H7 (cell line): ENCODE data around the gene GFI1B. TPM values are rescaled to one million over a fixed set of nuclear protein-coding genes. Genes with fewer than 3 reads are reported as not detected.

ENCODE experiments used
- DNase-seq: peaks from one replicate; pipeline ENCODE4 v3.0.0; 2012
- H3K27me3 ChIP-seq: 2 replicates; pipeline ENCODE4 v1.6.0; 2011; ENCODE audit warnings: mild to moderate bottlenecking, low read length; ENCODE audit not compliant: control insufficient read depth, insufficient read depth
- H3K36me3 ChIP-seq: replicated peaks from 2 replicates; pipeline ENCODE4 v1.5.1; 2011; ENCODE audit warnings: low read length; ENCODE audit not compliant: control insufficient read depth, insufficient read depth
- H3K4me3 ChIP-seq: 2 replicates; pipeline ENCODE4 v1.5.1; 2011; ENCODE audit warnings: low read depth, mild to moderate bottlenecking, control low read depth, low read length, moderate library complexity; ENCODE audit not compliant: insufficient read depth
- total RNA-seq: library from RNA; depleted of rRNA; stranded (reverse); fragments of >200 nt; shearing (Covaris generic); gene quantifications from 2 replicates; pipeline ENCODE4 v1.2.3, GENCODE V29; 2014; rRNA removed

GFI1B gene
- 0.52 TPM in 1 of 2 replicates, not detected in the other for total RNA-seq

DNA sequence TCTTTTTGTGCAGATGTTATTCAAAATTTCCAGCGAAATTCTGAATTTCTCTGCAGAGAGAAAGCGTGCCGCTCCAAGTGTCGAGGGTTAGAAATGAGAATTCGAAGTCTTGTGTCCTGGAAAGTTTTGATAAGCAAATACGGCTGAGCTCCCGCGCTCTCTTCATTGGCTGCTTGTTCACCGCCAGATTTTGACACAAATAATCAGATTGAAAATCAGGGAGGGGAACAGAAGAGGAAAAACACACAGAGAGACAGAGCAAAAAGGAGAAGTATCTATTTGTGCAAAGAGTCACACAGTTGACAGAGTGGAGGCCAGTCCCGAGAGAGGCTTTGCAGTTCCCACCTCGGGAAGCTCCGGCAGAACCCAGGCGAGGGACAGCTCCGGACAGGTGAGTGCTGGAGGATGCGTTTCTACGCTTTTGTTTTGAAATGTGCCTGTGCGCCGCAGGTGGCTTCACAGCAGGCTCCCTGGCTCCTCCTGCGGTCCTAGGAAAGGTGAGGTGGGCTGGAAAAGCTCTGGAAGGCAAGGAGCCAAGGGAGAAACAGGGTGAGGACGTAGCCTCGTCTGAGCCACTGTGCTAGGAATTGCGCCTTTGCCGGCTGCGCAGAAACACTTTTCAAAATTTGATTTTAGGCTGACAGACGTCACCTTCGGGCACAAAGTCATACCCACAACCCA is at the start of gene GFI1B:
Gene GFI1B, plus strand, starts transcription at position 244 of the 681 bp plus-strand sequence. CDS start 7,985 bp downstream, outside the sequence.
- Histone ChIP-seq H3K27me3 (peaks cover 12% of the 10 kb centered on the region), H3K4me3 (no peak within 1 kb of the TSS; the same call in 1 of the 2 replicates), H3K36me3 (no peaks in the 10 kb centered on the region)
- peak; percentile 70 for DNase-seq

DNA sequence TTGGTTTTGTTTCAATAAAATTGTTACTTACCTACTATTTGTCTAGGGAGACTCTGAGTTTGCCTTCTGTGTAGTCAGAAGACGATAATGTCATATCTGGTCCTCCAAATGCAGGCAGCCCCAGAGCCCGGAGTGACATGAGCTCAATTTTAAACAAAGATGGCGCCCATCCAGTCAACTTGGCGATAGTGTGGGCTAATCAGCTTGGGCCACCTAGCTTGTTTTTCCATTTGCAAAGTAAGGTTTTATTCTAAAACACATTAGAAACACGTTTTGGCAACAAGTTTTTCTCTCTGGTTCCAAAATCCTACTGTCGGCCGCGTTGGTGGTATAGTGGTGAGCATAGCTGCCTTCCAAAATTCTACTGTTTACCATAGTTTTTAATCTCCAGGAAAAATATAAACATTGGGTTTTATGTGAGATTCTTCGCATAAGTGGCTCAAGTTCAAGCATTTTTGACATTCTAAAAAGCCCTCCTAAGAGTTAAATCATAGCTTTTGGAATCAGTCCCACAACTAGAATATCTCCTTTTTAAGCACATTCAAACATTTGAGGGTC is 47.2 kb upstream of the GFI1B start:
- DNase-seq = no peak
- Histone ChIP-seq H3K36me3 (peaks cover 1% of the 10 kb centered on the region), H3K4me3 (no peak overlapping the region), H3K27me3 (no peaks in the 10 kb centered on the region)

DNA sequence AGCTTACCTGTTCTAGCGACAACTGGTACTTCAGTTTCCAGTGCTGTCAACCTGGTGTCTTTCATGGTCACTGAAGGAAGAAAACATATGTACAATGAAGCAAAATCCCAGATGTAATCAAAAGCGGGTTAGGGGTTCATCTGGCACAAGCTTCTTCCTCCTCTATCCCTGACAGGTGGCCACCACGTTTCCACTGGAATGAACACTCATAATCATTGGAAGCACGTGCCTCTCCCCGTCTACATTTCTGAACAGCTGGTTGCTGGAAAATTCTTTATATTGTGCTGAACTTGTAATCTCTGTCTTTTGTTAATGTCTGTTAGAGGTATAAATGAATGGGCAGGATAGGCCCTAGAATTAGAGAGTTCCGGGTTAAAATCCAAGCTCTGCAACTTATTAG is 43.5 kb upstream of the GFI1B start:
- no peak for DNase-seq
- Histone ChIP-seq H3K36me3 (no peaks in the 10 kb centered on the region), H3K27me3 (no peaks in the 10 kb centered on the region)

DNA sequence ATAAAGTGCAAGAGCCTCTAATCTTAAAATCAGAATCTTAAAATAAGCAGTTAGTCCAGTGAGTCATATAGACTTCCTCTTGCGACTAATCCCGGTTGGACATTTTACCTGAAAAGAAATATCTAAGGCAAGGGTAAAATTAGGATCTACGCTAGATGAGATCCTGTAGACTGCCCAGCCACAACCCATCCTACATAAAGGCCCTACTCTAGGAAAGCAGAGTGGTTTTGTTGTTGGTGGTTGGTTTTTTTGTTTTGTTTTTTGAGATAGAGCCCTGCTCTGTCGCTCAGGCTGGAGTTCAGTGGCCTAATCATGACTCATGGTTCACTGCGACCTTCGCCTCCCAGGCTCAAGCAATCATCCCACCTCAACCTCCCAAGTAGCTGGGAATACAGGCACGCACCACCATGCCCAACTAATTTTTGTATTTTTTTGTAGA is 41.0 kb upstream of the GFI1B start:
- no peak for DNase-seq
- no peaks in the 10 kb centered on the region for H3K36me3 ChIP-seq
- no peak overlapping the region for H3K4me3 ChIP-seq
- no peaks in the 10 kb centered on the region for H3K27me3 ChIP-seq

More for the DNA sequence above, 43.5 kb upstream of the GFI1B start:
- H3K4me3 ChIP-seq = no peak overlapping the region

DNA sequence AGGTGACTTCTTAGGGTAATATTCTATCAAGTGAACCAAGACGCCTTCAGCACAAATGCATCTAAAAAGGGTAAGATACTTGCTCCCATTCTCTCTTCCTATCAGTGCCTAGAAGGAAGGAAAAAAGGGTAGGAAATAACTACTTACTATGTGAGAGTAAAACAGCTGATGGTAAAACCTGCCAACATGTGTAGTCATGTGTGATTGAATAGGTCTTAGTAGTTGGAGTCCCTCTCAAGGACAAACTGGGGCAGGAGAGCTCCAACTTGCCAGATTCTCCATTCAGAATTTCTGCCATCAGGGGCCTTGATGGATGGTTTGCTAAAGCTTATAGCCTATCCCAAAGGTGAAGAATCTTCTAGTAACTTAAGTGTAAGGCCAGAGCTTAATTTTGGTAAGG is 39.3 kb upstream of the GFI1B start:
- no peak overlapping the region for H3K4me3 ChIP-seq
- H3K36me3 ChIP-seq = no peaks in the 10 kb centered on the region

DNA sequence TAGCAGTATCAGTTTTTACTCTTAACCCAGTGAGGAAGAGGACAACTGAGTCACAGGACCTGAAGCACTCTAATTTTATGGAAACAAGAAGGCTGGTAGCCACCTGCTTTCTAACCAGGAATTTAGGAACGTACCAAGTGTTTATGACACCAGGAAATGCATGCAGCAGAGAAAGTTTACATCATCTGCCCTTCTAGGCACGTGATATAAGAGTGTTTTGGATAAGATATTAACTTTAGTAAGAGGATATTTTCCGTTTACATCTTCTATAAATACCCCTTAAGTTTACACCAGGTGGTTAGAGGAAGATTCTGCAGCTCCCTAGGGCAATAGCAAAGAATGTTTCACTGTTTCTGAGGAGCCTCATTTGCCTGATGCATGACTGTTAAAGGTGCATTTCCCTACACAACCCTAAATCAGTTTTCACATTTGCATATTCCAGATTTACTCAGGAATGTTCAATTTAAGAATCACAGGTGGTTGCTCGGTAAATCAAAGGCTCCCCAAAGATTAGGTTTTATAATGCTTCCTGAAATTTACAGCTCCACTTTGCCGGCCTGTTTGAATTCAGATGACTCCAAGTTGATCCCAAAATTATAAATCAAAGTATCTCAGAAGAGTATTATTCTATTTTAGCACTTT is 35.8 kb upstream of the GFI1B start:
- no peak overlapping the region for H3K4me3 ChIP-seq
- no peak for DNase-seq

More for the DNA sequence above, 39.3 kb upstream of the GFI1B start:
- no peak for DNase-seq
- no peaks in the 10 kb centered on the region for H3K27me3 ChIP-seq

DNA sequence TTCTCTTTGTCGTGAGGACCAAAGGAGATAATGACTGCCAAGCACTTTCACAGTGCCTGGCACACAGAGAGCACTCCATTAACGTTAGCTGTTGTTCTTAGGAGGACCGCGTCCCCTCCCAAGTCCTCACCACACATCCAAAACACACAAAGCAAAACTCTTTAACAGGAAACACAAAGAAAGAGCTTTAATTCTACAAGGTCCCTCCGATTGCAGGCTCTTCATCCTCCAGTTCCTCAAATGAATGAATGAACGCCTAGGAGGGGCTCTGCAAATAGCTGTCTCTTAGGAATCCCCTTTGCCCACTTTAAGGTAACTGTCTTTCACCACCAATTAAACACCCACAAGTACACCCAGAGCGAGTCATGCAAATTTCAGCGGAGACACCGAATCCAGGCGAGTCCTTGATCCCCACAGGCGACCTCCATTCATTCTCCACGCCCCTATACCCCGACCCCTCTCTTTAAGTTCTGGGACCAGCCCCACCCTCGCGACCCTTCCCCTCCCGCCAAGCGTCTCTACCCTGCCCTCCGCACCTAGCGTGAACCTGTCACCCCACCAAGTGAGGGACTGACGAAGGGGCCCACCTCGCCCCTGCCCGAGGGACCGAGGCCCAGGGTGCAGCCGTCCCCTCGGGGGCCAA is 34.7 kb upstream of the GFI1B start:
- Histone ChIP-seq H3K4me3 (peak overlapping the region; percentile 85), H3K27me3 (no peaks in the 10 kb centered on the region), H3K36me3 (no peaks in the 10 kb centered on the region)
- peak; percentile 22 for DNase-seq

More for the DNA sequence above, 35.8 kb upstream of the GFI1B start:
- Histone ChIP-seq H3K27me3 (no peaks in the 10 kb centered on the region), H3K36me3 (no peaks in the 10 kb centered on the region)

DNA sequence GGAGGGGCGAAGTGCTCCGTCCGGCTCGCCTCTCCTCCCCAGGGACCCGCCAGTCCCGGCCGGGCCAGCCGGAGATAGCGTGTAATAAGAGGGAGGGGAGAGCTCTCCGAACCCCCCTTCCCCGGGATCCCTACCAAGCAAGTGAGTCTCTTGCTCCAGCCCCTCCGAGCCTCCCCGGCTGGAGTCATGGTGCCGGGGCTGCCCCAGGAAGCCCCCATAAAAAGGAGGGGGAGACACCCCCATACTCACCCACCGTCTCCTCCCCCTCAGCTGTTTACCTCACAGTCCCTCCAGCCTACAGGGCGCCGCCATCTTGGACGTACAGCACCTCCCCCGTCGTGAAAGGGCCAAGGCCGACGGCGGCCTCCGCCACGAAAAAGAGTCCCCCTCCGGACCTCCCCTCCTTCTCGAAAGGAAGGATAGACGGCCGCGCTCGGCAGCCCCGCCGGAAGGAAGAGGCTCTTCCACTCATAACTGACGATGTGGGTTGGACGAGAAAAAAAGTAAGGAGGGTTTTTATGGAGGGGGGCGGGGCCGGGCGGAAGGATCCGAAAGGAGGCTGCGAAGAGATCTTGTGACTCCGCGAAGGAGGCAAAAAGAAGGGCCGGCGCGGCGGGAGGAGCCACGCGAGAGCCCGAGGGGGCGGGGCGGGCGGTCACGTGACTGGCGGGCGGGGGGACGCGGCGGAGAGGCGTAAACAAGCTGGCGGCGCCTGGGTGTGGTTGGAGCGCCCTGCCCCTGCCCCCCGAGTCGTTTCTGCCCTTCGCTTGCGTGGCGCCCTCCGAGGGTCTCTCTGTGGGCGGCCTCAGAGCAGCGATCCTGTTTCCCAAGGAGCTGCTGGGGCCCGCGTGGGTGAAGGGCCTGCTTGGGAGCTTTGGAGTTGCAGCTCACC is 34.0 kb upstream of the GFI1B start, which contains the start of gene TSC1:
Gene TSC1, minus strand, starts transcription at position 323 of the 892 bp plus-strand sequence. CDS start 15,744 bp downstream, outside the sequence.
- Histone ChIP-seq H3K27me3 (no peaks in the 10 kb centered on the region), H3K36me3 (no peaks in the 10 kb centered on the region), H3K4me3 (peak within 1 kb of the TSS; percentile 85)
- peak; percentile 98 for DNase-seq

DNA sequence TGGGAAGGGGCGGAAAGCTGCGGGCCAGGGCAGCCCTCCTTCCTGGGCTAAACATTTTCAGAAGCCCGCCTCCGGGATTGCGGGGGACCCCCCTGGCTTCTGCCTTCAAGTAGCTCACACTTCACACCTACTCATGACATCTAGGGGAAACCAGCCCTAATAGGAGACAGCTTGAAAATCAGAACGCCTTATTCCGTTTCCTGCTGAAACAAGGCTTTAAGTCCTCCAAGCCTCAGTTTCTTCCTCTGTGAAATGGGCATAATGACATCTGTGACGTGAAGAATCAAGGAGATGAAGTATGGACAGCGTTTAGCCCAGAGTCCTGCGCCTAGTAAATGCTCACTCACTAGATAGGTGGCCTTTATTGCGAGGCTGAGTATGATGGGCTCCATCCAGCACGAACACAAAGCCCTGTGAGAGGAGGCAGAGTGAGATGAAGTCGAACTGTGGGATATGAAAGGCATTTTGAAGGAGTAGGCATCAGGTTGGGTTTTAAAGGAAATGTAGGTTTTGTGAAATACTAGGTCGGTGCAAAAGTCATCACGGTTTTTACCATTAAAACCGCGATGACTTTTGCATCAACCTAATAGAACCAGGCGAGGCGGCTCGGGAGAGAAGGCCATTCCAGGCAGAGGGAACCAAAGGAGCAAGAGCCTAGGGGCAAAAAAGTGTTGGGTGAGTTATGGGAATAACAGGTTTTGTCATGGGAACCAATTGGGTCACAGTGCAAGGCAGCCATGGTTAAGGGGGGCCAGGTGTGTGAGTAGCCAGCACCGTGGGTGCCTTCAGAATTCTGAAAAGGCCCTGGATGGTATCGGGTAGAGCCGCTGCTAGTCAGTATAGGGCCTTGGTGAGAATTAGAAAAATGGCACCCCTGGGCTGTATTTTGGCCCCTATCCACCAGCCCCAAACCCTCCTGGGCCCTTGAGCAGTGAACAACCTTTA is 33.0 kb upstream of the GFI1B start:
- H3K4me3 ChIP-seq = peak overlapping the region; percentile 58
- H3K27me3 ChIP-seq = no peaks in the 10 kb centered on the region
- H3K36me3 ChIP-seq = no peaks in the 10 kb centered on the region
- peak; percentile 31 for DNase-seq

DNA sequence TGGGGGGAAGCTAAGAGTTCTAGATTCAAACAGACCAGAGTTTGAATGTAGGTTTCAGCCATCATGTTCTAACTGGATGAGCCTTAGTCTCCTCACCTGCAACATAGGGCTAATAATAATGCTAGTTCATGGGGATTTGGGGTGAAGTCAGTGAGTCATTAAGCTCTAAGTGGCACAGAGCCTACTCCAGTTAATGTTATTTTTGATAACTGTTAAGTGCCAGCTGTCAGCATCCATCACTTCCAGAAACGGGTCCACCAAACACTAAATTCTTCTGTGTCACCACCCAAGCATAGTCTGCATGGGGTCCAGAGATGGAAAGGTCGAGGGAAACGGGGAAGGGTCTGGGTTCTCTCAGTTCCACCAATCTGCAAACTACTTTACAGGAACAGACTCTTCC is 32.3 kb upstream of the GFI1B start:
- H3K4me3 ChIP-seq = no peak overlapping the region
- H3K27me3 ChIP-seq = no peaks in the 10 kb centered on the region
- no peaks in the 10 kb centered on the region for H3K36me3 ChIP-seq
- DNase-seq = no peak

DNA sequence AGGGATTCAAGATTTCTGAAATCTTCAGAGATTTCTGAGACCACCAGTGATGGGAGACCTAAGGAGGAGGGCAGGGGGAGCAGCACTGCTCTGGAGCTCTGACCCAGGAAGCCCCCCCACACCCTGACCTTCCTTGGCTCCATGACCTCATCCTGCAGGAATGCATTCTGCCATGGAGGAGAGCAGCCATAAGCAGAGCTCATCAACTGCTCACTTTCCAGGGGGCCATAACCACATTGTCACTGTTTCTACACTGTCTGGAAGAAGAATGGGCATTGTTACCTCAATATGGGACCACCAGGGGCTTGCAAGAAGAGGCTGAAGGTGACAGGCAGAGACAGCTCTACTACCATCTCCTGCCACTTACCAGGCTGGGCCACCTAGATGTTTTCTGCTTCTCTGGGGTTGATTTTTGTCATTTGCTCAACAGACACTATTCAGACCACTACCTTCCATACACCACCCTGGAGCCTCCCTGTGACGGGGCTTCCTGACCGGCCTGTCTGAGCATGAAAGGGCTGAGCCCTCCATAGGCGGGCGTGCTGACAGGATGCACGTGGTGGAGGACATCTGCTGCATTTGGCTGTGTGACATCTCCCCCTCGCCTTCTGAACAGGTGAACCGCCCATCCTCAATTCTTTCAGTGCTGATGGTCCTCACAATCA is 31.7 kb upstream of the GFI1B start:
- H3K4me3 ChIP-seq = no peak overlapping the region
- no peaks in the 10 kb centered on the region for H3K36me3 ChIP-seq
- H3K27me3 ChIP-seq = no peaks in the 10 kb centered on the region
- DNase-seq = peak; percentile 64

DNA sequence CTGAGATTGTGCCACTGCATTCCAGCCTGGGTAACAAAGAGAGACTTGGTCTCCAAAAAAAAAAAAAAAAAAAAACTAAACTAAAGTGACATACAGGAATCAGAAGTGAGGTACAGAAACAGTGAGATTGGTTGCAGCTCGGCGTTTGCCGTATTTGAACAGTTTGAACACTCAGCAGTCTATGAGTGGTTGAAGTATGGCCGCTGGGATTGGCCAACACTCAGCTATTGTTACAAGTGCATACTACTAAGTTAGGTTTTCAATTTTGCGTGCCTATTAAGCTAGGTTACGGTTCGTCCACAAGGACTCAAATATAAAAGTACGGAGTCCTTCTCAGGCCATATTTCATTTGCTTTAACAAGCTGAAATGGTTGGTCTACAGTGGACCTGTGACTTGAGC is 30.7 kb upstream of the GFI1B start:
- Histone ChIP-seq H3K36me3 (no peaks in the 10 kb centered on the region), H3K4me3 (no peak overlapping the region), H3K27me3 (no peaks in the 10 kb centered on the region)
- DNase-seq = no peak
